Activated CD8-positive, alpha-beta memory T cell treated with anti-CD3 and anti-CD28 coated beads, Interleukin-2, amount 50 U/mL, for 48 hours (primary cell): ENCODE results near the gene PAX1.

Source experiments
- DNase-seq: peaks from one replicate; pipeline ENCODE4 v3.0.0-alpha.2; 2020

PAX1 gene

GRCh38 chr20:21705575-21706260, at the start of gene PAX1:
Gene PAX1 (plus strand): TSS chr20:21705664. CDS start chr20:21705713, 49 bp downstream.
- DNase-seq, result no peak

GRCh38 chr20:21656308-21657067, 49.0 kb upstream of the PAX1 start:
- DNase-seq, result no peak

GRCh38 chr20:21661488-21662055, 43.9 kb upstream of the PAX1 start:
- no peak for DNase-seq

GRCh38 chr20:21663465-21663864, 42.0 kb upstream of the PAX1 start:
- no peak for DNase-seq

GRCh38 chr20:21665687-21666446, 39.6 kb upstream of the PAX1 start:
- DNase-seq, result no peak

GRCh38 chr20:21670126-21670525, 35.3 kb upstream of the PAX1 start:
- DNase-seq, result no peak

GRCh38 chr20:21670981-21671380, 34.5 kb upstream of the PAX1 start:
- no peak for DNase-seq

- no peak for DNase-seq
These were observed 28.2 kb upstream of the PAX1 start for GRCh38 chr20:21677261-21677660.

- no peak for DNase-seq
These were observed 27.7 kb upstream of the PAX1 start for GRCh38 chr20:21677781-21678180.

- no peak for DNase-seq
These were observed 24.1 kb upstream of the PAX1 start for GRCh38 chr20:21681234-21681921.

GRCh38 chr20:21681922-21682318, 23.5 kb upstream of the PAX1 start:
- DNase-seq, result no peak

- DNase-seq, result no peak
These were observed 22.9 kb upstream of the PAX1 start for GRCh38 chr20:21682521-21682954.

GRCh38 chr20:21684671-21685070, 20.8 kb upstream of the PAX1 start:
- DNase-seq, result no peak

GRCh38 chr20:21685981-21686380, 19.5 kb upstream of the PAX1 start:
- DNase-seq, result no peak

GRCh38 chr20:21693322-21693721, 12.1 kb upstream of the PAX1 start:
- no peak for DNase-seq

- DNase-seq, result no peak
These were observed 6.8 kb upstream of the PAX1 start for GRCh38 chr20:21698494-21699215.

- DNase-seq, result no peak
These were observed 6.3 kb upstream of the PAX1 start for GRCh38 chr20:21699216-21699508.

- no peak for DNase-seq
These were observed 4.1 kb upstream of the PAX1 start for GRCh38 chr20:21701171-21701876.

GRCh38 chr20:21702016-21702415, 3.4 kb upstream of the PAX1 start:
- DNase-seq, result no peak

GRCh38 chr20:21702553-21703470, 2.7 kb upstream of the PAX1 start:
- DNase-seq, result peak; percentile 82
